Activated CD8-positive, alpha-beta T cell treated with anti-CD3 and anti-CD28 coated beads for 36 hours (primary cell): ENCODE results near the gene RTN4RL1. TPM values are rescaled to one million over a fixed set of nuclear protein-coding genes. Genes with fewer than 3 reads are reported as not detected.
A peak's percentile ranks its signal among the peaks of the same experiment; 100 is the strongest.

ENCODE experiments used
- ATAC-seq: fragments of 200-7000 bp; cut with Tn5 transposase; one replicate; pipeline ENCODE4 v1.10.0; 2021; ENCODE audit warnings: mild to moderate bottlenecking, moderate library complexity
- CTCF ChIA-PET: fragments of 350-600 bp; sonication (Branson Sonifier 250); formaldehyde crosslinking; loops from one replicate; lab custom pipeline; 2021; ENCODE audit warnings: antibody characterized with exemption; lab: Charles Lee
- POLR2A ChIA-PET: fragments of 350-600 bp; sonication (Branson Sonifier 250); formaldehyde crosslinking; loops from one replicate; lab custom pipeline; 2021; ENCODE audit warnings: antibody characterized with exemption; lab: Charles Lee
- DNase-seq: peaks from one replicate; pipeline ENCODE4 v3.0.0-alpha.2; 2020
- H3K27ac Mint-ChIP-seq: one replicate; pipeline ENCODE4 v1.8.0; 2021; ENCODE audit warnings: mild to moderate bottlenecking, mixed read lengths
- H3K27me3 Mint-ChIP-seq: one replicate; pipeline ENCODE4 v1.8.0; 2021; ENCODE audit warnings: mixed read lengths
- H3K36me3 Mint-ChIP-seq: one replicate; pipeline ENCODE4 v1.8.0; 2021; ENCODE audit warnings: low read depth, mixed read lengths
- H3K4me1 Mint-ChIP-seq: one replicate; pipeline ENCODE4 v1.8.0; 2021; ENCODE audit warnings: low read depth, mixed read lengths
- H3K4me3 Mint-ChIP-seq: one replicate; pipeline ENCODE4 v1.8.0; 2021; ENCODE audit warnings: mild to moderate bottlenecking, moderate library complexity, mixed read lengths
- H3K9me3 Mint-ChIP-seq: one replicate; pipeline ENCODE4 v1.8.0; 2021; ENCODE audit warnings: mixed read lengths
- intact Hi-C: fragments of 100-400 bp; cut with micrococcal nuclease; formaldehyde crosslinking; loops from one replicate; pipeline ENCODE4 v1.10.0; 2022
- total RNA-seq, 2 experiments: library from RNA; stranded (reverse); gene quantifications; one replicate each; pipeline ENCODE4 v1.2.3, GENCODE V29; 2021
- TF ChIP-seq, protein P1 (sequence below): fragments of 200-600 bp; IDR thresholded peaks from one replicate; pipeline ENCODE4 v1.8.0; 2022; ENCODE audit warnings: antibody characterized with exemption, mild to moderate bottlenecking

The RTN4RL1 gene
- total RNA-seq, 2 experiments from 2014 or later, result 0.27 to 0.49 TPM

- H3K27ac Mint-ChIP-seq, result no peak overlapping the region
- ATAC-seq (no peak), DNase-seq (peak; percentile 40)
- CTCF ChIA-PET, result interaction anchor here (0.8 to 1.8 kb wide), 4 partner anchors 193 to 335 kb away, joined by 3 to 8 read pairs (median 6); no protein-coding TSS in a partner anchor
- peaks cover 2% of the 10 kb centered on the region for H3K36me3 Mint-ChIP-seq
- intact Hi-C loops, result loop anchor here (5.0 kb wide), 1 partner anchor 191 kb away; no protein-coding TSS in a partner anchor
- POLR2A ChIA-PET, result interaction anchor here (0.7 to 2.1 kb wide), 4 partner anchors 126 to 263 kb away, joined by 3 to 8 read pairs (median 4); partner anchors contain the start of gene SMG6
- peaks cover 17% of the 10 kb centered on the region for H3K27me3 Mint-ChIP-seq
- TF ChIP-seq, protein P1, sequence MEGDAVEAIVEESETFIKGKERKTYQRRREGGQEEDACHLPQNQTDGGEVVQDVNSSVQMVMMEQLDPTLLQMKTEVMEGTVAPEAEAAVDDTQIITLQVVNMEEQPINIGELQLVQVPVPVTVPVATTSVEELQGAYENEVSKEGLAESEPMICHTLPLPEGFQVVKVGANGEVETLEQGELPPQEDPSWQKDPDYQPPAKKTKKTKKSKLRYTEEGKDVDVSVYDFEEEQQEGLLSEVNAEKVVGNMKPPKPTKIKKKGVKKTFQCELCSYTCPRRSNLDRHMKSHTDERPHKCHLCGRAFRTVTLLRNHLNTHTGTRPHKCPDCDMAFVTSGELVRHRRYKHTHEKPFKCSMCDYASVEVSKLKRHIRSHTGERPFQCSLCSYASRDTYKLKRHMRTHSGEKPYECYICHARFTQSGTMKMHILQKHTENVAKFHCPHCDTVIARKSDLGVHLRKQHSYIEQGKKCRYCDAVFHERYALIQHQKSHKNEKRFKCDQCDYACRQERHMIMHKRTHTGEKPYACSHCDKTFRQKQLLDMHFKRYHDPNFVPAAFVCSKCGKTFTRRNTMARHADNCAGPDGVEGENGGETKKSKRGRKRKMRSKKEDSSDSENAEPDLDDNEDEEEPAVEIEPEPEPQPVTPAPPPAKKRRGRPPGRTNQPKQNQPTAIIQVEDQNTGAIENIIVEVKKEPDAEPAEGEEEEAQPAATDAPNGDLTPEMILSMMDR, result no peak
- peak overlapping the region; percentile 43 for H3K4me3 Mint-ChIP-seq
- H3K9me3 Mint-ChIP-seq, result no peaks in the 10 kb centered on the region
- H3K4me1 Mint-ChIP-seq, result peaks cover 27% of the 10 kb centered on the region
These were observed 26.2 kb upstream of the RTN4RL1 start for GRCh38 chr17:2051061-2051932.

GRCh38 chr17:2050300-2051060 lies 25.3 kb upstream of the RTN4RL1 start:
- H3K27me3 Mint-ChIP-seq, result peaks cover 17% of the 10 kb centered on the region
- H3K9me3 Mint-ChIP-seq, result no peaks in the 10 kb centered on the region
- peak; percentile 79 for DNase-seq
- H3K27ac Mint-ChIP-seq, result no peak overlapping the region
- intact Hi-C loops, result loop anchor here (5.0 kb wide), 1 partner anchor 192 kb away; no protein-coding TSS in a partner anchor
- peak; percentile 8 for ATAC-seq
- ChIA-PET POLR2A (interaction anchor here (0.6 to 2.1 kb wide), 4 partner anchors 48 to 213 kb away, joined by 3 to 8 read pairs (median 4); no protein-coding TSS in a partner anchor), CTCF (interaction anchor here (1.8 kb wide), 2 partner anchors 194 to 203 kb away, joined by 8 read pairs; no protein-coding TSS in a partner anchor)
- TF ChIP-seq, protein P1, result no peak
- H3K4me1 Mint-ChIP-seq, result peaks cover 27% of the 10 kb centered on the region
- H3K36me3 Mint-ChIP-seq, result no peaks in the 10 kb centered on the region
- H3K4me3 Mint-ChIP-seq, result peak overlapping the region; percentile 43

GRCh38 chr17:2049333-2050299 lies 24.5 kb upstream of the RTN4RL1 start:
- DNase-seq (peak; percentile 88), ATAC-seq (peak; percentile 38)
- Mint-ChIP-seq H3K27ac (peak overlapping the region; percentile 16), H3K36me3 (peaks cover 2% of the 10 kb centered on the region), H3K4me1 (peaks cover 29% of the 10 kb centered on the region), H3K4me3 (peak overlapping the region; percentile 69), H3K27me3 (peaks cover 17% of the 10 kb centered on the region), H3K9me3 (no peaks in the 10 kb centered on the region)
- intact Hi-C loops, result loop anchor here (5.0 kb wide), 1 partner anchor 193 kb away; no protein-coding TSS in a partner anchor
- TF ChIP-seq, protein P1, result no peak
- ChIA-PET POLR2A (interaction anchor here (0.6 to 2.1 kb wide), 4 partner anchors 49 to 232 kb away, joined by 3 to 8 read pairs (median 4); no protein-coding TSS in a partner anchor), CTCF (interaction anchor here (1.0 kb wide), 1 partner anchor 195 kb away, joined by 4 read pairs; no protein-coding TSS in a partner anchor)

- CTCF ChIA-PET, result interaction anchor here (1.0 kb wide), 1 partner anchor 196 kb away, joined by 4 read pairs; no protein-coding TSS in a partner anchor
- Mint-ChIP-seq H3K4me3 (peak overlapping the region; percentile 69), H3K27ac (no peak overlapping the region), H3K36me3 (peaks cover 3% of the 10 kb centered on the region), H3K9me3 (no peaks in the 10 kb centered on the region), H3K27me3 (peaks cover 17% of the 10 kb centered on the region), H3K4me1 (peaks cover 27% of the 10 kb centered on the region)
- POLR2A ChIA-PET, result interaction anchor here (0.8 kb wide), 1 partner anchor 233 kb away, joined by 3 read pairs; no protein-coding TSS in a partner anchor
- intact Hi-C loops, result no loop called here
- ATAC-seq, result no peak
- DNase-seq, result no peak
- TF ChIP-seq, protein P1, result no peak
These were observed 23.7 kb upstream of the RTN4RL1 start for GRCh38 chr17:2048805-2049204.
